ENCODE results near the gene ADCK1. TPM values are rescaled to one million over a fixed set of nuclear protein-coding genes. Genes with fewer than 3 reads are reported as not detected.
A peak's percentile ranks its signal among the peaks of the same experiment; 100 is the strongest.

Gene ADCK1
- total and polyA plus RNA-seq, 2 of the 13 experiments (the other 11 are each of a cell fraction or from before 2014, with no cell fraction given): 3.9 to 6.3 TPM

DNA sequence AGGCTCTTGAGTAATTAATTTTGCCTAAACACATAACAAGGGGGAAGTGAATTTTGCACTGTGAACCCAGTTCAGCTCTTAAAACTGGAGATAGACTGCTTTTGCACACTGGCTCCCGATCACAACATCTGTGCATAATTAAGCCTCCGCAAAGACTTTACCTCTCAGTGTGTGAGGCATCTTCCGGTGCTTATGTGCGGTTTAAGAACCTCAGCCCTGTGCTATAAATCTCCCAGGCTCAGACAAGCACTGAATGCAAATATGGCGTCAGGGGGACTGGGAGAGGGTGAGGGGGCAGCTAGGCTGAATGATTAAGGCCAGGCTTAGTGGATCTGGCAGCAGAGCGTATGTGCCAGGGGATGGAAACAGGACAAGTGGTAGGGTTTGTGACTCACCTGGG, 103.3 kb downstream of the ADCK1 start:
- ATAC-seq (no peak), DNase-seq (ENCODE audit: low spot score) (no peak), FAIRE-seq (no peak)
- H3K9me3 ChIP-seq (ENCODE audit: low read length): no peaks in the 10 kb centered on the region
- ChIA-PET CTCF (ENCODE audit: low intra/inter-chr PET ratio, low total read pairs) (no interaction called here), POLR2A (no interaction called here)
- H3K9ac ChIP-seq (ENCODE audit: insufficient read depth, low read depth, low read length): no peak overlapping the region
- in situ Hi-C loops (cut with HindIII; ENCODE audit: extremely low pct_ligation_motif_present, low pct_unique_long_range_greater_than_20kb): no loop called here
- no peaks in the 10 kb centered on the region for H3K27me3 ChIP-seq (ENCODE audit: control insufficient read depth in 1 of 2, insufficient read depth in 2 of 2, low read length in 2 of 2)
- TF ChIP-seq MED13 (CRISPR knock-in tag; IDR thresholded peaks at IDR 0.05) (no peak), ZNF30 (CRISPR knock-in tag; IDR thresholded peaks at IDR 0.05) (no peak), HNF4G (IDR thresholded peaks at IDR 0.05; ENCODE audit: borderline replicate concordance, low read depth, low read length) (no peak), HNF4G (CRISPR knock-in tag; IDR thresholded peaks at IDR 0.05; ENCODE audit: borderline replicate concordance, low read depth) (no peak), SRSF4 (IDR thresholded peaks at IDR 0.05; ENCODE audit: low read depth, low read length, poor library complexity, severe bottlenecking) (no peak), KDM6A (CRISPR knock-in tag; IDR thresholded peaks at IDR 0.05; ENCODE audit: low read depth) (no peak), ZBTB1 (CRISPR knock-in tag; IDR thresholded peaks at IDR 0.05; ENCODE audit: borderline replicate concordance) (no peak)
- no peaks in the 10 kb centered on the region for H3K79me2 ChIP-seq (ENCODE audit: insufficient read depth, low read length)
- no peak overlapping the region for H3K4me3 ChIP-seq (replicated peaks in 1 of 3; ENCODE audit: insufficient read depth in 1 of 3, low read depth in 2 of 3, low read length in 3 of 3)
- H3K4me1 ChIP-seq (ENCODE audit: insufficient read depth, low read length): no peaks in the 10 kb centered on the region
- WGBS (ENCODE audit: low lambda C conversion rate): 90% methylated on average over 6 of the region's 6 CpGs
- no peaks in the 10 kb centered on the region for H3K36me3 ChIP-seq (replicated peaks in 1 of 2; ENCODE audit: control insufficient read depth in 1 of 2, insufficient read depth in 2 of 2, low read length in 2 of 2)
- no TSS peak for BruUV-seq (replicated peaks)
- intact Hi-C loops (cut with micrococcal nuclease; ENCODE audit: unreplicated experiment): no loop called here
- H3K4me2 ChIP-seq (ENCODE audit: low read depth, low read length): no peak overlapping the region
- no peak overlapping the region for H2AFZ ChIP-seq (ENCODE audit: low read length)
- no peak overlapping the region for H3K27ac ChIP-seq (ENCODE audit: extremely low read length, insufficient read depth, low read length)
- H4K20me1 ChIP-seq (ENCODE audit: insufficient read depth, low read length): no peaks in the 10 kb centered on the region

- Histone ChIP-seq H3K27me3 (ENCODE audit: control insufficient read depth in 1 of 2, insufficient read depth in 2 of 2, low read length in 2 of 2) (no peaks in the 10 kb centered on the region), H3K79me2 (ENCODE audit: insufficient read depth, low read length) (no peaks in the 10 kb centered on the region), H3K9me3 (ENCODE audit: low read length) (no peaks in the 10 kb centered on the region), H3K4me2 (ENCODE audit: low read depth, low read length) (no peak overlapping the region), H3K4me3 (replicated peaks in 1 of 3; ENCODE audit: insufficient read depth in 1 of 3, low read depth in 2 of 3, low read length in 3 of 3) (no peak overlapping the region), H3K4me1 (ENCODE audit: insufficient read depth, low read length) (no peaks in the 10 kb centered on the region), H3K36me3 (replicated peaks in 1 of 2; ENCODE audit: control insufficient read depth in 1 of 2, insufficient read depth in 2 of 2, low read length in 2 of 2) (no peaks in the 10 kb centered on the region), H3K27ac (ENCODE audit: extremely low read length, insufficient read depth, low read length) (no peak overlapping the region), H4K20me1 (ENCODE audit: insufficient read depth, low read length) (no peaks in the 10 kb centered on the region), H2AFZ (ENCODE audit: low read length) (no peak overlapping the region), H3K9ac (ENCODE audit: insufficient read depth, low read depth, low read length) (no peak overlapping the region)
- DNase-seq (ENCODE audit: low spot score): no peak
- BruUV-seq (replicated peaks): no TSS peak
- TF ChIP-seq, protein P1, sequence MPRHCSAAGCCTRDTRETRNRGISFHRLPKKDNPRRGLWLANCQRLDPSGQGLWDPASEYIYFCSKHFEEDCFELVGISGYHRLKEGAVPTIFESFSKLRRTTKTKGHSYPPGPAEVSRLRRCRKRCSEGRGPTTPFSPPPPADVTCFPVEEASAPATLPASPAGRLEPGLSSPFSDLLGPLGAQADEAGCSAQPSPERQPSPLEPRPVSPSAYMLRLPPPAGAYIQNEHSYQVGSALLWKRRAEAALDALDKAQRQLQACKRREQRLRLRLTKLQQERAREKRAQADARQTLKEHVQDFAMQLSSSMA (CRISPR knock-in tag; IDR thresholded peaks at IDR 0.05): no peak
- peak; percentile 62 for TF ChIP-seq ZNF768 (CRISPR knock-in tag; IDR thresholded peaks at IDR 0.05)
- in situ Hi-C loops (cut with HindIII; ENCODE audit: extremely low pct_ligation_motif_present, low pct_unique_long_range_greater_than_20kb) (no loop called here), intact Hi-C loops (cut with micrococcal nuclease; ENCODE audit: unreplicated experiment) (no loop called here)
- ChIA-PET CTCF (ENCODE audit: low intra/inter-chr PET ratio, low total read pairs) (no interaction called here), POLR2A (no interaction called here)
- ATAC-seq: no peak
- no peak for FAIRE-seq
- WGBS (ENCODE audit: low lambda C conversion rate): 80% methylated on average over 8 of the region's 8 CpGs
Measured at GRCh38 chr14:77903937-77904617, 104.2 kb downstream of the ADCK1 start.

Data from HepG2 (cell line).